Neural cell (in vitro differentiated cells): ENCODE results near the gene MPND. TPM values are rescaled to one million over a fixed set of nuclear protein-coding genes. Genes with fewer than 3 reads are reported as not detected.
A peak's percentile ranks its signal among the peaks of the same experiment; 100 is the strongest.

ENCODE experiments used
- H2AFZ ChIP-seq: fragments of 200-600, 300-800 bp; sonication (generic), shearing (Covaris generic); 2 replicates; pipeline ENCODE4 v1.6.0; 2014; ENCODE audit warnings: low read depth, mild to moderate bottlenecking, antibody characterized with exemption, low read length, moderate library complexity
- H3F3A ChIP-seq: fragments of 200-600 bp; shearing (Covaris generic); 2 replicates; pipeline ENCODE4 v1.6.1; 2016; ENCODE audit warnings: mild to moderate bottlenecking, moderate library complexity, mixed read lengths, antibody characterized with exemption, low read length; ENCODE audit not compliant: insufficient read depth, poor library complexity, severe bottlenecking
- H3K27ac ChIP-seq: fragments of 200-600, 300-800 bp; sonication (generic), shearing (Covaris generic); 2 replicates; pipeline ENCODE4 v1.5.1; 2014; ENCODE audit warnings: mild to moderate bottlenecking, low read length, moderate library complexity
- H3K27me3 ChIP-seq: fragments of 300-800, 200-600 bp; sonication (generic), shearing (Covaris generic); 2 replicates; pipeline ENCODE4 v1.6.0; 2014; ENCODE audit warnings: mild to moderate bottlenecking, low read depth, low read length, moderate library complexity; ENCODE audit not compliant: insufficient read depth
- H3K36me3 ChIP-seq: fragments of 300-800, 200-600 bp; sonication (generic), shearing (Covaris generic); 2 replicates; pipeline ENCODE4 v1.5.1; 2014; ENCODE audit warnings: mild to moderate bottlenecking, antibody characterized with exemption, low read length, moderate library complexity; ENCODE audit not compliant: insufficient read depth
- H3K4me2 ChIP-seq: fragments of 300-800, 200-600 bp; sonication (generic), shearing (Covaris generic); 2 replicates; pipeline ENCODE4 v1.6.0; 2014; ENCODE audit warnings: mild to moderate bottlenecking, low read length
- H3K4me3 ChIP-seq: fragments of 300-800, 200-600 bp; sonication (generic), shearing (Covaris generic); 2 replicates; pipeline ENCODE4 v1.5.1; 2014; ENCODE audit warnings: mild to moderate bottlenecking, low read length, moderate library complexity
- H3K79me2 ChIP-seq: fragments of 200-600 bp; shearing (Covaris generic); replicated peaks from 2 replicates; pipeline ENCODE4 v1.6.0; 2014; ENCODE audit warnings: mild to moderate bottlenecking, low read length, moderate library complexity; ENCODE audit not compliant: insufficient read depth
- H3K9ac ChIP-seq: fragments of 300-800, 200-600 bp; sonication (generic), shearing (Covaris generic); 2 replicates; pipeline ENCODE4 v1.6.1; 2016; ENCODE audit warnings: mild to moderate bottlenecking, low read length, mixed read lengths
- H3K9me2 ChIP-seq: fragments of 200-600 bp; shearing (Covaris generic); 2 replicates; pipeline ENCODE4 v1.6.1; 2016; ENCODE audit warnings: mild to moderate bottlenecking, low read length, mixed read lengths; ENCODE audit not compliant: insufficient read depth
- H3K9me3 ChIP-seq: fragments of 200-600, 300-800 bp; sonication (generic), shearing (Covaris generic); 2 replicates; pipeline ENCODE4 v1.6.1; 2016; ENCODE audit warnings: mild to moderate bottlenecking, mixed run types, low read length, moderate library complexity, mixed read lengths
- H4K20me1 ChIP-seq: fragments of 200-600 bp; shearing (Covaris generic); 2 replicates; pipeline ENCODE4 v1.6.1; 2016; ENCODE audit warnings: mild to moderate bottlenecking, mixed run types; ENCODE audit not compliant: insufficient read depth
- EP300 ChIP-seq: fragments of 450-650 bp; conservative IDR thresholded peaks from 2 replicates; pipeline ENCODE4 v1.6.1; 2014; ENCODE audit warnings: antibody characterized with exemption, mild to moderate bottlenecking, moderate library complexity; ENCODE audit not compliant: poor library complexity, severe bottlenecking
- EZH2 ChIP-seq: fragments of 200-600, 300-800 bp; shearing (Covaris generic), sonication (generic); IDR thresholded peaks from 2 replicates; pipeline ENCODE4 v1.6.1; 2014; ENCODE audit warnings: antibody characterized with exemption, low read length, borderline replicate concordance, mild to moderate bottlenecking; ENCODE audit not compliant: insufficient read depth, poor library complexity, severe bottlenecking
- MXI1 ChIP-seq: fragments of 450-650 bp; conservative IDR thresholded peaks from 2 replicates; pipeline ENCODE4 v1.6.1; 2014; ENCODE audit warnings: antibody characterized with exemption, mild to moderate bottlenecking; ENCODE audit not compliant: poor library complexity, severe bottlenecking
- POLR2AphosphoS5 ChIP-seq: IDR thresholded peaks from 2 replicates; pipeline ENCODE4 v1.6.1; 2012
- RAD21 ChIP-seq: fragments of 450-650 bp; conservative IDR thresholded peaks from 2 replicates; pipeline ENCODE4 v1.6.1; 2014; ENCODE audit warnings: antibody characterized with exemption, mild to moderate bottlenecking, moderate library complexity
- SMC3 ChIP-seq: fragments of 450-650 bp; conservative IDR thresholded peaks from 2 replicates; pipeline ENCODE4 v1.6.1; 2014; ENCODE audit warnings: antibody characterized with exemption, mild to moderate bottlenecking, moderate library complexity; ENCODE audit not compliant: poor library complexity
- TAF1 ChIP-seq: IDR thresholded peaks from 2 replicates; pipeline ENCODE4 v1.6.1; 2012; ENCODE audit warnings: low read depth
- polyA plus RNA-seq: library from polyadenylated mRNA; depleted of rRNA; stranded (reverse); fragments of >200 nt; gene quantifications from 2 replicates; pipeline ENCODE4 v1.2.3, GENCODE V29; 2014
- TF ChIP-seq, protein P1 (sequence below): IDR thresholded peaks from 2 replicates; pipeline ENCODE4 v1.6.1; 2012; ENCODE audit warnings: borderline replicate concordance
- TF ChIP-seq, protein P2 (sequence below): fragments of 450-650 bp; IDR thresholded peaks from 2 replicates; pipeline ENCODE4 v1.5.1; 2014; ENCODE audit warnings: antibody characterized with exemption, mild to moderate bottlenecking, moderate library complexity; ENCODE audit not compliant: poor library complexity, severe bottlenecking

The MPND gene
- polyA plus RNA-seq, 1 donor from 2014 or later: 34.8 TPM

DNA sequence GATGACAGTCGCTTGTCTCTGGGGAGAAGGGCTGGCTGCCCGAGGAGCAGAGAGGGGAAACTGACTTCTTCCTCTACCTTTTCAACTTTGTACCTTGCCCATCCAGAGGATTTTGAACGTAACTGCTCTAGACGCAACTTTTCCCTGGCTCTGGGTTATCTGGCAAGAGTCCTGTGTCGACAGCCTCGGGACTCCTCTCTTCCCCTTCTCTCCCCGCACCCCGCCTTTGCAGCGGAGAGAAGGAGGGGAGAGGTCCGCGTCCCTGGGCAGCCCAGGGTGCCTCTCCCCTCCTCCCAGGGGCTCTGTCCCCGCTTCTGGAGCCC, 56.4 kb downstream of the MPND start:
- H3K79me2 ChIP-seq: peaks cover 55% of the 10 kb centered on the region
- H3K4me2 ChIP-seq: peak overlapping the region; percentile 78
- H3K4me3 ChIP-seq: peak overlapping the region; percentile 100
- no peaks in the 10 kb centered on the region for H3K36me3 ChIP-seq
- H3F3A ChIP-seq: no peaks in the 10 kb centered on the region
- H3K9ac ChIP-seq: peak overlapping the region; percentile 89
- H3K27ac ChIP-seq: peak overlapping the region; percentile 77
- H3K9me3 ChIP-seq: no peaks in the 10 kb centered on the region
- TF ChIP-seq TAF1: no peak
- TF ChIP-seq POLR2AphosphoS5: no peak
- TF ChIP-seq RAD21: no peak
- TF ChIP-seq, protein P1, sequence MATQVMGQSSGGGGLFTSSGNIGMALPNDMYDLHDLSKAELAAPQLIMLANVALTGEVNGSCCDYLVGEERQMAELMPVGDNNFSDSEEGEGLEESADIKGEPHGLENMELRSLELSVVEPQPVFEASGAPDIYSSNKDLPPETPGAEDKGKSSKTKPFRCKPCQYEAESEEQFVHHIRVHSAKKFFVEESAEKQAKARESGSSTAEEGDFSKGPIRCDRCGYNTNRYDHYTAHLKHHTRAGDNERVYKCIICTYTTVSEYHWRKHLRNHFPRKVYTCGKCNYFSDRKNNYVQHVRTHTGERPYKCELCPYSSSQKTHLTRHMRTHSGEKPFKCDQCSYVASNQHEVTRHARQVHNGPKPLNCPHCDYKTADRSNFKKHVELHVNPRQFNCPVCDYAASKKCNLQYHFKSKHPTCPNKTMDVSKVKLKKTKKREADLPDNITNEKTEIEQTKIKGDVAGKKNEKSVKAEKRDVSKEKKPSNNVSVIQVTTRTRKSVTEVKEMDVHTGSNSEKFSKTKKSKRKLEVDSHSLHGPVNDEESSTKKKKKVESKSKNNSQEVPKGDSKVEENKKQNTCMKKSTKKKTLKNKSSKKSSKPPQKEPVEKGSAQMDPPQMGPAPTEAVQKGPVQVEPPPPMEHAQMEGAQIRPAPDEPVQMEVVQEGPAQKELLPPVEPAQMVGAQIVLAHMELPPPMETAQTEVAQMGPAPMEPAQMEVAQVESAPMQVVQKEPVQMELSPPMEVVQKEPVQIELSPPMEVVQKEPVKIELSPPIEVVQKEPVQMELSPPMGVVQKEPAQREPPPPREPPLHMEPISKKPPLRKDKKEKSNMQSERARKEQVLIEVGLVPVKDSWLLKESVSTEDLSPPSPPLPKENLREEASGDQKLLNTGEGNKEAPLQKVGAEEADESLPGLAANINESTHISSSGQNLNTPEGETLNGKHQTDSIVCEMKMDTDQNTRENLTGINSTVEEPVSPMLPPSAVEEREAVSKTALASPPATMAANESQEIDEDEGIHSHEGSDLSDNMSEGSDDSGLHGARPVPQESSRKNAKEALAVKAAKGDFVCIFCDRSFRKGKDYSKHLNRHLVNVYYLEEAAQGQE: no peak
- no peak for TF ChIP-seq MXI1
- TF ChIP-seq EZH2: no peak
- no peak for TF ChIP-seq EP300
- TF ChIP-seq, protein P2, sequence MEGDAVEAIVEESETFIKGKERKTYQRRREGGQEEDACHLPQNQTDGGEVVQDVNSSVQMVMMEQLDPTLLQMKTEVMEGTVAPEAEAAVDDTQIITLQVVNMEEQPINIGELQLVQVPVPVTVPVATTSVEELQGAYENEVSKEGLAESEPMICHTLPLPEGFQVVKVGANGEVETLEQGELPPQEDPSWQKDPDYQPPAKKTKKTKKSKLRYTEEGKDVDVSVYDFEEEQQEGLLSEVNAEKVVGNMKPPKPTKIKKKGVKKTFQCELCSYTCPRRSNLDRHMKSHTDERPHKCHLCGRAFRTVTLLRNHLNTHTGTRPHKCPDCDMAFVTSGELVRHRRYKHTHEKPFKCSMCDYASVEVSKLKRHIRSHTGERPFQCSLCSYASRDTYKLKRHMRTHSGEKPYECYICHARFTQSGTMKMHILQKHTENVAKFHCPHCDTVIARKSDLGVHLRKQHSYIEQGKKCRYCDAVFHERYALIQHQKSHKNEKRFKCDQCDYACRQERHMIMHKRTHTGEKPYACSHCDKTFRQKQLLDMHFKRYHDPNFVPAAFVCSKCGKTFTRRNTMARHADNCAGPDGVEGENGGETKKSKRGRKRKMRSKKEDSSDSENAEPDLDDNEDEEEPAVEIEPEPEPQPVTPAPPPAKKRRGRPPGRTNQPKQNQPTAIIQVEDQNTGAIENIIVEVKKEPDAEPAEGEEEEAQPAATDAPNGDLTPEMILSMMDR: no peak
- no peak for TF ChIP-seq SMC3
- H2AFZ ChIP-seq: no peak overlapping the region
- no peaks in the 10 kb centered on the region for H3K9me2 ChIP-seq
- no peaks in the 10 kb centered on the region for H3K27me3 ChIP-seq
- no peaks in the 10 kb centered on the region for H4K20me1 ChIP-seq

DNA sequence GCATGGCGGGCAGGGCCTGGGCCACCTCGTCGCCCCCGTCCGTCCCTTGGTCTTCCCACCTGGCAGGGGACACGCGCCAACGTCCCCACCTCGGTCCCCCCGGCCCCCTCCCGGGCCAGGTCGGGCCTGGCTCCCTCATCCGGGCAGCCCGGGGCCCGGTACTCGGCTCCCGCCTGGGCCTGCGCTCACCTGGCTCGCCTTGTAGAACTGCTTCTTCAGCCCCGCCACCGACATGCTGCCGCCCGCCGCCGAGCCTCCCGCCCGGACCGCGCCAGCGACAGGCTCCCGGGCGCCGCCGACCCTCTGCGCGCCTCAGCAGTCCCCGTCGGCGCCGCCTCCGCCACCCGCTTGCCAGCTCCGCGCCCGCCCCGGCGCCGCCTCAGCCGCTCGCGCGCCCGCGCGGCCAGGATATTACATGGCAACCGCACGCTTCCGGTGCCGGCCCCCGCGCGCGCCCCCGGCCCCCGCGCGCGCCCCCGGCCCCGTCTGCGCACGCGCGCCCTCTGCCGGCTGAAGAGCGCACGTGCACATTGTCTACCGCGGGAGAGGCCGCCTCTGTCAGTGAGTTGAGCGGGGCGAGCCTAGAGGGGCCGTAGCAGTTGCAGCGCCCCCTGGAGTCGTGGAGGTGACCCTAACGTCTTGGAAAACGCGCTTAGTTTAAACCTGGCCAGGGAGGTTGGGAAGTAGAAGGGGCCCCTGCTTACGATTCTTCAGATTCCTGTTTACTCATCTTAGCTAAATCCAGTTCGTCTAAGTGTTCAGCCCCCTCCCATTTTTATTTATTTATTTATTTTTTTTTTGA, 57.0 kb downstream of the MPND start, which contains the start of gene SH3GL1:
Gene SH3GL1, minus strand, starts transcription at position 413 of the 802 bp plus-strand sequence. Its CDS starts 179 bp downstream, at position 234.
- no peaks in the 10 kb centered on the region for H3K27me3 ChIP-seq
- H3K36me3 ChIP-seq: no peaks in the 10 kb centered on the region
- no peaks in the 10 kb centered on the region for H4K20me1 ChIP-seq
- H3K9me3 ChIP-seq: no peaks in the 10 kb centered on the region
- H3K9me2 ChIP-seq: no peaks in the 10 kb centered on the region
- peak within 1 kb of the TSS; percentile 78 for H3K4me2 ChIP-seq
- TF ChIP-seq, protein P1: no peak
- TF ChIP-seq SMC3 (peak; percentile 79), EZH2 (no peak), POLR2AphosphoS5 (peak; percentile 77), EP300 (peak; percentile 51), RAD21 (peak; percentile 70), MXI1 (peak; percentile 42), TAF1 (peak; percentile 37)
- TF ChIP-seq, protein P2: peak; percentile 98
- H3K4me3 ChIP-seq: peak within 1 kb of the TSS; percentile 100
- H2AFZ ChIP-seq: no peak within 1 kb of the TSS
- peaks cover 60% of the 10 kb centered on the region for H3K79me2 ChIP-seq
- H3F3A ChIP-seq: no peaks in the 10 kb centered on the region
- peak within 1 kb of the TSS; percentile 89 for H3K9ac ChIP-seq
- peak within 1 kb of the TSS; percentile 77 for H3K27ac ChIP-seq
